Activated T-helper 17 cell treated with anti-CD3 and anti-CD28 coated beads, Interleukin-2, amount 50 U/mL, for 72 hours (primary cell): Measurements from ENCODE around the gene PDE9A. TPM values are rescaled to one million over a fixed set of nuclear protein-coding genes. Genes with fewer than 3 reads are reported as not detected.

Experiments used
- ATAC-seq: fragments of 150-1000 bp; cut with Tn5 transposase; replicated peaks from 2 replicates; pipeline ENCODE4 v1.10.0; 2021; ENCODE audit warnings: mild to moderate bottlenecking, moderate library complexity
- H3K27ac Mint-ChIP-seq: one replicate; pipeline ENCODE4 v1.8.0; 2022; ENCODE audit warnings: mixed read lengths
- H3K27me3 Mint-ChIP-seq: one replicate; pipeline ENCODE4 v1.8.0; 2022; ENCODE audit warnings: mixed read lengths
- H3K36me3 Mint-ChIP-seq: one replicate; pipeline ENCODE4 v1.8.0; 2022; ENCODE audit warnings: low read depth, mild to moderate bottlenecking, mixed read lengths
- H3K4me1 Mint-ChIP-seq: one replicate; pipeline ENCODE4 v1.8.0; 2022; ENCODE audit warnings: mixed read lengths
- H3K4me3 Mint-ChIP-seq: one replicate; pipeline ENCODE4 v1.8.0; 2022; ENCODE audit warnings: mild to moderate bottlenecking, mixed read lengths
- H3K9me3 Mint-ChIP-seq: one replicate; pipeline ENCODE4 v1.8.0; 2022; ENCODE audit warnings: mixed read lengths
- total RNA-seq, 2 donors: library from RNA; stranded (reverse); gene quantifications; one replicate each; pipeline ENCODE4 v1.2.3, GENCODE V29; 2022

PDE9A gene
- total RNA-seq, 2 donors from 2014 or later = 0.95 to 6.9 TPM

DNA sequence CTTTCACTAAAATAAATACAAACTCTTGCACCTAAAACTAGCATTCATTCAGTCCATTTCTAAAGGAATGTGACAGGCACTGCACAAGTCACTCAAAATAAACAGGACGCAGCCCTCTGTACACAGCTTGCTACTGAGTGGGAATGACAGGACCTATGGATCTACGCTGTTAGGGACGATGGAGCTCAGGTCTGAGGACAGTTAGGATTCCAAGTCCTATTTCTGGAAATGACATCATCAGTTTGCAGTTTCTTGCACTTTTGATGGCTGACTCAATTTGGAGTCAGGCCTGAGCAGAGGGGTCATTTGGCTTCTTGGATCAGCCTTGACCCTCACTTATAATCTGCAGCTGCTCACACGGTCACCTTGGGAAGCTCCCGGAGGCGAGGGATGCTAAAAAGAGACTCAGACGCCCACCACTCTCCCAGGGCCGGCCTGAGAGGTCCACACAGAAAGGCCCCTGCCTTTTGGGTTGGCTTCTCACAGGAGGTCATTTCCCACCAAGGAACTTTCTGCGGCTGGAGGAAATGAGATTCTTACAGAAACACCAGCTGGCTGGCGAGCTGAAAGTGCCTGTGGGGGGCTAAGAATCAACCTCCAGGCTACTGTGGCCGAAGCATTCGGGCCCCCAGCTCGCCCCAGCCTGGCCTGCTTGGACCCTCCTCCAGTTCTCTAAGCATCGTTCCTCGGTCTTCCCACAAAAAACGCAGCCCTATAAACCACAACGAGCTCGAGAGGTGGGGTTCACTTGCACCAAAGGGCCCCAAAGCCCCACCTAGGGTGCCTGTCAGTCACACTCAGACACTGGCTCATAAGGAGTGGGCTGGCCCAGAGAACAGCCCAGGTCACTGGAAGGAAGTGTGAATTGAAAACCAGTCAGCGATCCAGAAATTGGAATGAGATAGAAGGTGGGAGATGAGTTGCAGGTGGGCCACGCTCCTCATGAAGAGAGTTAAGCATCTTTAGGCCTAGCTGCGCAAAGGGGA lies 8.9 kb upstream of the PDE9A start:
- no peaks in the 10 kb centered on the region for H3K4me1 Mint-ChIP-seq
- no peaks in the 10 kb centered on the region for H3K36me3 Mint-ChIP-seq
- no peak for ATAC-seq
- H3K27ac Mint-ChIP-seq = no peak overlapping the region
- no peak overlapping the region for H3K4me3 Mint-ChIP-seq
- H3K27me3 Mint-ChIP-seq = peaks cover 9% of the 10 kb centered on the region
- no peaks in the 10 kb centered on the region for H3K9me3 Mint-ChIP-seq

DNA sequence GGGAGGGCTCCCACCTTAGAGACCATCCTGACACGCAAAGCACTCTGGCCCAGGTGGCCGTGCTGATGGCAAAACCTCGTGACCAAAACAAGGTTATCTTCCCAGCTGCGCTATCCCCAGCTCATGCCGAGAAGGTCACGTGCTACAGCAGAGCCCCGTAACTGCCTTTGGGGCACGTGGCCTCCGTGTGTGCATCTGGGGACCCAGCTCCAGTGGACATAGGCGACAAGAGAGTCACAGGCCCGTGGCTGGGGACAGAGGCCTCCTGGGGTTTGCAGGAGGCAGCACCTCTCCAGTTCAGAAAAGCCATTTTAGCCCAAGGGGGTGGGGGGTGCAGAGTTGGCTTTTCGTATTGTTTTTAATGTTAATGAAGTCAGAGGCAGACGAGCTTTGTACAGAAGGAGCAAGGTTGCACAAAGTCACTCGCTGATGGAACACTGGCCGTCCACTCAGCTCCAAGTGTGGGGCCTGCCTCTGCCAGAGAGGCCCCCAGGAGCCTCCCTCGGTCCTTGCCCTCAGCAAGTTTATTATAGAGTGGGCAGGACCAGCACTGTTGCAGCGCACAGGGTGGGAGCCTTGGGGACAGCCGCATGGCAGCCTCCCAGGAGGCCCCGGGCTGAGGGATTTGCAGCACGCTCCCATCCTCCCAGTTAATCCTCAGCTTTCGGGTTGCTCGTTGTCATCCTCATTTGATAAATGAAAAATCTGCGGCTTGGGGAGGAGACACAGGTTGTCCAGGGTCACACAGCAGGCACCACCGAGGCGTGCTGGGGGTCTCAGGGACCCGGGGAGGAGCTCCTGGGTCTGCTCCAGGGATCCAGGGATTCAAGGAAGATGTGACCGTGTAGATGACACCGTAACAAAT lies 8.0 kb upstream of the PDE9A start:
- no peaks in the 10 kb centered on the region for H3K9me3 Mint-ChIP-seq
- H3K27ac Mint-ChIP-seq = no peak overlapping the region
- no peak for ATAC-seq
- H3K27me3 Mint-ChIP-seq = peaks cover 9% of the 10 kb centered on the region
- H3K4me1 Mint-ChIP-seq = no peaks in the 10 kb centered on the region
- no peaks in the 10 kb centered on the region for H3K36me3 Mint-ChIP-seq
- no peak overlapping the region for H3K4me3 Mint-ChIP-seq

DNA sequence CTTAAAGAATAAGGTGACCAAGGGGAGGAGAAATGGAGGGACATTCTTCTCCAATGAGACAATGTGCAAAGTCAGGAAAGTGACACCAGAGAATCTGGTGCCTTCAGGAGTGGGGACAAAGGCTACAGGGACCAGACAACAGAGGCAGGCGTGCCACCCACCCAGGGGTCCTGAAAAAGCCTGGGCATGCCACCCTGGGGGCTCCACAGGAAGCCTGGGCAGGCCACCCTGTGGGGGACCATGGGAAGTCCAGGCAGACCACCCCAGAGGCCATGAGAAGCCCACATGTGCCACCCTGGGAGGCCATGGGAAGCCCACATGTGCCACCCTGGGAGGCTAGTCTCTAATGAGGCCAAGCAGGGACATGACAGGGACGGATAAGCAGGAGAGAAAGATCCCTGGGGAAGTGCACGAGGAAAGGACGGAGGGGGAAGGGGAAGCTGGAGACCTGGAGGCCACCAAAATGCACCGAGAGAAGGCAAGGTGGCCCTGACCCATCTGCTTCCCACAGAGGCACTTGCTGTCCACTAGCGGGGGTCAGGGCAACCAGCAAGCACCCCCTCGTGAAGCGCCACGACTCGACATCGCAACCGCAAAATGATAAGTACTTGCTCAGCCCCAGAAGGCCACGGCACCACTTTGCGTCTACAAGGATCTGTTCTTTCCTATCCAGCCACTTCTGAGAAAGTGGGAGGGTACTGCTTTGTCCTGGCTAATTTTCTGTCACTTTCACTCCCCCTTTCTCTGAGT lies 7.2 kb upstream of the PDE9A start:
- no peak for ATAC-seq
- Mint-ChIP-seq H3K4me3 (no peak overlapping the region), H3K27me3 (peaks cover 9% of the 10 kb centered on the region), H3K9me3 (no peaks in the 10 kb centered on the region), H3K27ac (no peak overlapping the region), H3K4me1 (no peaks in the 10 kb centered on the region), H3K36me3 (no peaks in the 10 kb centered on the region)

DNA sequence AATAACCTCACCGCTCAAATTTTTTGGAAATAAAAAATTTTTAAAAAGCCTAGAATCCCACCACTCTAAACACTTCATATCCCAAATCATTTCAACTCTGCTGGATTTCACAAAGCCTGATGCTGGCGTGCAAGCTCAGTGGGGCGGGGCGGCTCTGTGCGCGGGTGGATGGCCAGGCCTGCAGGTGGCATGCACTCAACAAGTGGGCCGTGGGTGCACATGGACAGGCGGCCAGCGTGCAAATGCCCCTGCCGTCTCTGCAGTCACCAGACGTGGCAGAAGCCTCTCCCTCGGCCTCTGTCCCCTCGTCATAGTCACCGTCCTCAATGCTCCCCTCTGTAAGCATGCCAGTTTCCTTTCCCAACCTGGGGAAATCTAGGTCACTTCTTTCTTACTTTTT lies 6.6 kb upstream of the PDE9A start:
- ATAC-seq = no peak
- H3K9me3 Mint-ChIP-seq = no peaks in the 10 kb centered on the region
- no peak overlapping the region for H3K4me3 Mint-ChIP-seq
- no peak overlapping the region for H3K27ac Mint-ChIP-seq
- no peaks in the 10 kb centered on the region for H3K4me1 Mint-ChIP-seq
- H3K27me3 Mint-ChIP-seq = peaks cover 9% of the 10 kb centered on the region
- no peaks in the 10 kb centered on the region for H3K36me3 Mint-ChIP-seq

- no peaks in the 10 kb centered on the region for H3K27me3 Mint-ChIP-seq
- no peaks in the 10 kb centered on the region for H3K4me1 Mint-ChIP-seq
- no peaks in the 10 kb centered on the region for H3K9me3 Mint-ChIP-seq
- no peaks in the 10 kb centered on the region for H3K36me3 Mint-ChIP-seq
- no peak overlapping the region for H3K4me3 Mint-ChIP-seq
- no peak for ATAC-seq
- no peak overlapping the region for H3K27ac Mint-ChIP-seq
Observed at GRCh38 chr21:42648606-42649005, 4.8 kb upstream of the PDE9A start.

- no peak overlapping the region for H3K4me3 Mint-ChIP-seq
- no peak overlapping the region for H3K27ac Mint-ChIP-seq
- H3K9me3 Mint-ChIP-seq = no peaks in the 10 kb centered on the region
- H3K36me3 Mint-ChIP-seq = no peaks in the 10 kb centered on the region
- no peaks in the 10 kb centered on the region for H3K27me3 Mint-ChIP-seq
- H3K4me1 Mint-ChIP-seq = no peaks in the 10 kb centered on the region
- no peak for ATAC-seq
Observed at GRCh38 chr21:42649122-42650032, 4.0 kb upstream of the PDE9A start.

DNA sequence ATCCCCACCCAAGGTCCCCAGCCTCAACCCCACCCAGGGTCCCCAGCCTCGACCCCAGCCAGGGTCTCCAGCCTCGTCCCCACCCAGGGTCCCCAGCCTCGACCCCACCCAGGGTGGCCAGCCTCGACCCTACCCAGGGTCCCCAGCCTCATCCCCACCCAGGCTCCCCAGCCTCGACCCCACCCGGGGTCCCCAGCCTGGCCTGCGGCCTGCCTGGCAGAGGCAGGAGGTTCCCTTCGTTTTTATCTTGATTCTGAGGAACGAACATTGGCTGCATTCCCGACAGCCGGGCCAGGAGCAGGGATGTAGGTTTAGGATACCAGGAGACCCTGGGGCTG lies 3.4 kb upstream of the PDE9A start:
- Mint-ChIP-seq H3K9me3 (no peaks in the 10 kb centered on the region), H3K27me3 (peaks cover 2% of the 10 kb centered on the region), H3K4me1 (peaks cover 3% of the 10 kb centered on the region), H3K27ac (no peak overlapping the region), H3K4me3 (no peak overlapping the region), H3K36me3 (no peaks in the 10 kb centered on the region)
- no peak for ATAC-seq

DNA sequence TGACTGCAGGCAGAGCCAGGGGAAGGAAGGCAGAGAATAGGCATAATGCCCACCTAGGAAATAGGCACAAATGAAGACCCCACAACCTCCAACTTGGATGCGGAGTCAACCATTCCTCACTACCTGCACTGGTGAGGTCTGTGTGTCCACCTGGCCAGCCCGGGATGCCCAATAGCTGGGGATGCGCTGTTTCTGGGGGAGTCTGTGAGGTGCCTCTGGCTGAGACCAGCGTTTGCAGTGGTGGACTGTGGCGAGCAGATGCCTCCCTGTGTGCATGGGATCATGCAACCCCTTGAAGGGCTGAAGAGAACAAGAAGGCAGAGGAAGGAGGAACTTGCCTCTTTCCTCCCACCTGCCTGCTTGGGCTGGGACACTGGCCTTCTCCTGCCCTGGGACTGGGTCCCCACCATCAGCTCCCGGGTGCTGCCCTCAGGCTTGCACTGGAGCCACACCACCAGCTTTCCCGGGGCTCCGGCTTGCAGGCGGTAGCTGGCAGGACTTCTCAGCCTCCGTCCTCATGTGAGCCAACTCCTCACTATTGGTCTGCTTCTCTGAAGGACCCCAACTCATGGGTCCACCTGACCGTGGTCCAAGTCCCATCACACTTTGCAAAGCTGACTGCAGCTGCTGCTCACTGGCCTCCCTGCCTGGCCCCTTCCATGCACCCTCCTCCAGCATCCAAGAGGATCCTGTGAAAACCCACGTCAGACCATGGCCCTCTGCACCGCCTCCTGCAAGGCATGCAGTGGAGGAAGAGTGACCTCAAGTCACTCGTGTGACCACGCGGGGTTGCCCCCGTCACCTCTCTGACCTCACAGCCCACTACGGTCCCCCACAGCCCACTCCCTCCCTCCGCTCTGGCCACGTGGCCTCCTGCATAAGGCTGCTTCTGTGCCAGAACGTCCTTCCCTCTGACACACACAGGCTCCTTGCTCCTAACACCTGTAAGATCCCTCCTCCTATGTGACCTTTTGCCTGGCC lies 2.7 kb upstream of the PDE9A start:
- peaks cover 6% of the 10 kb centered on the region for H3K4me1 Mint-ChIP-seq
- H3K4me3 Mint-ChIP-seq = no peak overlapping the region
- H3K27me3 Mint-ChIP-seq = peaks cover 4% of the 10 kb centered on the region
- H3K27ac Mint-ChIP-seq = no peak overlapping the region
- no peaks in the 10 kb centered on the region for H3K36me3 Mint-ChIP-seq
- ATAC-seq = no peak
- no peaks in the 10 kb centered on the region for H3K9me3 Mint-ChIP-seq

GRCh38 chr21:42651515-42652401 lies 1.7 kb upstream of the PDE9A start:
- Mint-ChIP-seq H3K27ac (no peak overlapping the region), H3K4me3 (peak overlapping the region; percentile 67), H3K36me3 (no peaks in the 10 kb centered on the region), H3K4me1 (peaks cover 6% of the 10 kb centered on the region), H3K9me3 (no peaks in the 10 kb centered on the region), H3K27me3 (peaks cover 4% of the 10 kb centered on the region)
- no peak for ATAC-seq

- no peaks in the 10 kb centered on the region for H3K9me3 Mint-ChIP-seq
- H3K36me3 Mint-ChIP-seq = no peaks in the 10 kb centered on the region
- H3K4me3 Mint-ChIP-seq = peak overlapping the region; percentile 67
- ATAC-seq = no peak
- H3K4me1 Mint-ChIP-seq = peaks cover 6% of the 10 kb centered on the region
- H3K27me3 Mint-ChIP-seq = peaks cover 4% of the 10 kb centered on the region
- no peak overlapping the region for H3K27ac Mint-ChIP-seq
Observed at GRCh38 chr21:42652527-42653230, 742 bp upstream of the PDE9A start.

- no peak overlapping the region for H3K27ac Mint-ChIP-seq
Observed at GRCh38 chr21:42654179-42654912, 925 bp downstream of the PDE9A start.

More at GRCh38 chr21:42654179-42654912, 925 bp downstream of the PDE9A start:
- Mint-ChIP-seq H3K9me3 (no peaks in the 10 kb centered on the region), H3K4me1 (peaks cover 6% of the 10 kb centered on the region), H3K27me3 (peaks cover 4% of the 10 kb centered on the region), H3K36me3 (no peaks in the 10 kb centered on the region), H3K4me3 (peak overlapping the region; percentile 34)
- ATAC-seq = no peak
